ENCODE results near the gene RAB8A. TPM values are rescaled to one million over a fixed set of nuclear protein-coding genes. Genes with fewer than 3 reads are reported as not detected.

The RAB8A gene
- total and polyA plus RNA-seq, 9 of the 15 experiments (the other 6 are each of a cell fraction or from before 2014, with no cell fraction given), result 11.2 to 102 (median 53.2) TPM

- peak; percentile 79; the same call in 1 of the 2 replicates for TF ChIP-seq REST (IDR thresholded peaks at IDR 0.05; ENCODE audit: borderline replicate concordance)
- TF ChIP-seq REST (CRISPR knock-in tag; IDR thresholded peaks at IDR 0.05; ENCODE audit: low read depth), result no peak
- TF ChIP-seq RFX5 (IDR thresholded peaks at IDR 0.05; ENCODE audit: low read depth, low read length), result no peak
- TF ChIP-seq PTBP1 (IDR thresholded peaks at IDR 0.05; ENCODE audit: low read depth, low read length), result peak; percentile 96
- no peak for TF ChIP-seq ZC3H11A (IDR thresholded peaks at IDR 0.05; ENCODE audit: low read depth, low read length)
- peak; percentile 46 for TF ChIP-seq FOXM1 (IDR thresholded peaks at IDR 0.05; ENCODE audit: low read depth)
- TF ChIP-seq FOXM1 (CRISPR knock-in tag; IDR thresholded peaks at IDR 0.05; ENCODE audit: low read depth), result no peak
- TF ChIP-seq ARID4B (CRISPR knock-in tag; IDR thresholded peaks at IDR 0.05), result no peak
- peak; percentile 18; the same call in 1 of the 2 replicates for TF ChIP-seq TFAP4 (CRISPR knock-in tag; IDR thresholded peaks at IDR 0.05; ENCODE audit: borderline replicate concordance)
- no peak for TF ChIP-seq ZNF224 (CRISPR knock-in tag; IDR thresholded peaks at IDR 0.05)
- TF ChIP-seq SREBF2 (CRISPR knock-in tag; IDR thresholded peaks at IDR 0.05), result no peak
- TF ChIP-seq TEAD2 (tag; IDR thresholded peaks at IDR 0.05), result no peak
These were observed 45.0 kb upstream of the RAB8A start (continued) for GRCh38 chr19:16066611-16067104.
